IPS-18a (cell line): ENCODE results near the gene ADAMTS20.
"Not testable (repeated sequence)": the region's sequence is repeated elsewhere in the genome, so short reads cannot be mapped to it uniquely, and the experiment has no call there.

Experiments used
- H3K27ac ChIP-seq: one replicate; pipeline ENCODE4 v1.5.1; 2013; ENCODE audit warnings: low read length
- H3K27me3 ChIP-seq: one replicate; pipeline ENCODE4 v1.6.1; 2013; ENCODE audit warnings: mild to moderate bottlenecking, low read length; ENCODE audit not compliant: control insufficient read depth, insufficient read depth
- H3K36me3 ChIP-seq: one replicate; pipeline ENCODE4 v1.6.1; 2013; ENCODE audit warnings: low read depth, low read length; ENCODE audit not compliant: control insufficient read depth
- H3K4me1 ChIP-seq: one replicate; pipeline ENCODE4 v1.6.1; 2013; ENCODE audit warnings: low read depth, low read length; ENCODE audit not compliant: control insufficient read depth
- H3K4me3 ChIP-seq: one replicate; pipeline ENCODE4 v1.5.1; 2013; ENCODE audit warnings: low read length
- H3K9ac ChIP-seq: one replicate; pipeline ENCODE4 v1.6.1; 2013; ENCODE audit warnings: mild to moderate bottlenecking, low read length, moderate library complexity
- H3K9me3 ChIP-seq: one replicate; pipeline ENCODE4 v1.6.1; 2013; ENCODE audit warnings: low read depth, low read length; ENCODE audit not compliant: control insufficient read depth

Gene ADAMTS20

DNA sequence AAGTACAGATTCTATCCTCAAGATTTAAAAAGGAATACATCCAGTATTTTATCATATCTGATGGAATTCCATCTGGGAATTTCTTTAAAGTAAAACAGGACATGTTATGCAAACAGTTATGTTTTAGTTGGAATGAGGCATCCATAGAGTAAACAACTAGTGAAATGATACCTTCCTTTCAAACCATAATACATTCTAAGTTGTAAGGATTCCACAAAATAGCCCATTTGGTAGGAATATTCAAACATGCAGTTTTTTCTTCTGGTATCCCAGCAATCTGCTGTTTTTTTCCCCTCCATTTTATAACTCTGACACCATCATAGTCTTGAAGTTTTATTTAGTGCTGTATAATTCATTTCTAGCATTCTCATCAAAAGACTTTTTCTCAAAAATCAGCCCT, 149.6 kb downstream of the ADAMTS20 start:
- no peak overlapping the region for H3K27ac ChIP-seq
- H3K4me1 ChIP-seq, result no peaks in the 10 kb centered on the region
- no peak overlapping the region for H3K9ac ChIP-seq
- H3K36me3 ChIP-seq, result no peaks in the 10 kb centered on the region
- H3K27me3 ChIP-seq, result no peaks in the 10 kb centered on the region
- no peak overlapping the region for H3K4me3 ChIP-seq
- no peaks in the 10 kb centered on the region for H3K9me3 ChIP-seq

DNA sequence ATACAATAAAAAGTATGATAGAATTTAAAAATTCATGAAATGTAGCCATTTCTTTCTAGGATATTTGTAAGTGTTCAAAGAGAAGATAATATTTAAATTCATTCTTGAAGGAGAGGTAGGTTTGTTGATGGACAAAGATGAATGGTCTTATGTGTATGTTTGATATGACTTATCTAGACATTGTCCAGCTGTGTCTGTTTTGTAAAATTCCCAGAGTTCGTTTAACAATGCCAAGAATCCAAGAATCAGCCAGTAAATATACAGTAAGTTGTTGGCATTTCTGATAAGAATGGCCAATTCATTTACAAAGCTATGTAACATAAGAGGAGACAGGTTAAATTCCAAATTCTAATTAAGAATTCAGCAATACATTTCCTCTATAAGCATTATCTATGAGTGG, 150.9 kb downstream of the ADAMTS20 start:
- no peaks in the 10 kb centered on the region for H3K27me3 ChIP-seq
- no peaks in the 10 kb centered on the region for H3K9me3 ChIP-seq
- H3K27ac ChIP-seq, result no peak overlapping the region
- no peak overlapping the region for H3K9ac ChIP-seq
- H3K4me1 ChIP-seq, result no peaks in the 10 kb centered on the region
- no peaks in the 10 kb centered on the region for H3K36me3 ChIP-seq
- H3K4me3 ChIP-seq, result no peak overlapping the region

DNA sequence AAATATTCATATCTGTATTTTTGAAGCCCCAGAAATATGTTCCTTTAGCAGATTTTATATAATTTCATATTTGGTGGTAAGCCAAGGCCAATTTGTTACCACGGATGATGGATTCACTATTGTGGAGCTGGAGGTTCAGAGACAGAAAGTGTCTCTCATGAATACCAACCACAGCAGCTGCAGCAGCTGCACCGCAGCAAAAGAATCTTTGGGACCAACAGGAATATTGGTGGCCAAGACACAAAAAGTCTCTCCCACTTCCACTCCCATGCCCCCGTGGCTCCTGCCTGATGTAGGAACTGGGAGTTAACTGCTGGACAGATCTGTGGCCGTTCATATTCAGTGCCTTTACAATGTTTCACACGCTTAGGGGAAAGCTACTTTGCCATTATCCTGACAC, 155.3 kb downstream of the ADAMTS20 start:
- Histone ChIP-seq H3K4me3 (no peak overlapping the region), H3K4me1 (no peaks in the 10 kb centered on the region), H3K9me3 (no peaks in the 10 kb centered on the region), H3K27ac (no peak overlapping the region), H3K36me3 (no peaks in the 10 kb centered on the region), H3K9ac (no peak overlapping the region), H3K27me3 (no peaks in the 10 kb centered on the region)

DNA sequence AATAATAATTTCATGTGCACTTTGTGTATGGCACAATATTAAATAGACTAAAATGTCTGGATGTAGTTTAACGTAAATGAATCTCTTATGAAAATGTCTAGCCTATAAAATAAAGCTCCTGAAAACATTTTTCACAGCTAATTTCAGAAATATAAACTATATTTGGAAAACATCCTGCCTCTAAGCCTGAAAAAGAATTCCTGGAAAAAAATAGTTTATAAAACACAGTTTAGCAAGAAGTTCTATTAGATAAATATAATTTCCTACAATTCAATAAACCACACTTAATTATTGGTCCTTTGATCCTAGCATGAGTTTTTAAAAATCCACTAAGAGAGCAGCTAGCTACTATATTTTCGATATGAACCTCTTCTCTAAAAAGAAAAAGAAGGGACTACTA, 159.9 kb downstream of the ADAMTS20 start:
- no peak overlapping the region for H3K27ac ChIP-seq

DNA sequence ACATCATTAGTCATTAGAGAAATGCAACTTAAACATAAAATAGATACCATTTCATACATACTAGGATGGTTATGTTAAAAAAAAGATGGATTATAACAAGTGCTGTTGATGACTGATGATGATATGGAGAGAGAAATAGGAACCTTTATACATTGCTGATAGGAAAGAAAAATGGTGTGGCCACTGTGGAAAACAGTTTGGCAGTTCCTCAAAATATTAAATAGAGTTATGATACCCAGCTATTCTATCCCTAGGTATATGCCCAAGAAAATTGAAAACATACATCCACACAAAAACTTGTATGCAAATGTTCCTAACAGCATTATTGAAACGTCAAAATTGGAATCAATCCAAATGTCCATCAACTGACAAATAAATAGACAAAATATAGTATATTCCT, 170.1 kb downstream of the ADAMTS20 start:
- Histone ChIP-seq H3K4me3 (no peak overlapping the region), H3K27me3 (no peaks in the 10 kb centered on the region), H3K9me3 (peaks cover 6% of the 10 kb centered on the region), H3K9ac (no peak overlapping the region), H3K4me1 (no peaks in the 10 kb centered on the region), H3K36me3 (no peaks in the 10 kb centered on the region), H3K27ac (no peak overlapping the region)

More for the DNA sequence above, 159.9 kb downstream of the ADAMTS20 start:
- Histone ChIP-seq H3K4me1 (no peaks in the 10 kb centered on the region), H3K4me3 (no peak overlapping the region), H3K36me3 (no peaks in the 10 kb centered on the region), H3K9me3 (no peaks in the 10 kb centered on the region), H3K27me3 (no peaks in the 10 kb centered on the region), H3K9ac (no peak overlapping the region)

DNA sequence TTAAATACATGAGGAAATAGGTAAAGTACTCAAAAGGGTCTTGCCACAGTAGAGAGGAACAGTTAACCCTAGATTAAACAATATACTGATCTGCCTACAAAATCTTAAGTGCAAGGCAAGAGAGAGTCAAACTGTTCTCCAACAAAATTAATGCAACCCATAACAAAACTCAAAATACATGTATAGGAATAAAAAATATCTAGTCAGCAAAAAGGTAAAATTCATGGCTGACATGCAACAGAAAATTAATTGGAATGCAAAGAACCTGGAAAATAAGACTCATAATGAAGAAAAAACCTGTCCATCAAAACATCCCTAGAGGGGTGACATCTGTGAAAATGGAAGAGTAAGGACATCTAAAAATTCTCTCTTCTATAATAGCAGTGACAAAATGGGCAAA, 173.6 kb downstream of the ADAMTS20 start:
- no peaks in the 10 kb centered on the region for H3K27me3 ChIP-seq
- H3K4me1 ChIP-seq, result no peaks in the 10 kb centered on the region
- no peak overlapping the region for H3K4me3 ChIP-seq
- H3K9me3 ChIP-seq, result peaks cover 6% of the 10 kb centered on the region
- H3K36me3 ChIP-seq, result no peaks in the 10 kb centered on the region
- no peak overlapping the region for H3K9ac ChIP-seq
- no peak overlapping the region for H3K27ac ChIP-seq

DNA sequence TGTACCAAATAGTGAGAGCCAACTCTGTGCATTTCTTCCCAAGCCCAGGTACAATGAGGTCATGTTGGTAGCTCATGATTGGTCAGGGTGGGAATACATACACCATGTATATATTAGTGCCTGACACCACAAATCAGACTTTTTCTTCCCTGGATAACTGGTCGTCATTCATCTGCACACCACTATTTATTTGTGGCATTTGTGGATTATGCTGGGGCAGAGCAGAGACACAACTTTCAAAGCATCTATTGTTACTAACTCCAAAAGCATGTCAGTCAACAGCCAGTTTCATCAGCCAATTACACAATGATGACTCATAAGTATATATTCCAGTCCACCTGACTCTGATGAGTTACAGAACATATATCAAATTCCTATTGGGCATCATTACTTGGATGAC, 181.7 kb downstream of the ADAMTS20 start:
- Histone ChIP-seq H3K9ac (no peak overlapping the region), H3K4me1 (no peaks in the 10 kb centered on the region), H3K27ac (no peak overlapping the region), H3K9me3 (no peaks in the 10 kb centered on the region), H3K27me3 (no peaks in the 10 kb centered on the region), H3K4me3 (no peak overlapping the region), H3K36me3 (no peaks in the 10 kb centered on the region)

DNA sequence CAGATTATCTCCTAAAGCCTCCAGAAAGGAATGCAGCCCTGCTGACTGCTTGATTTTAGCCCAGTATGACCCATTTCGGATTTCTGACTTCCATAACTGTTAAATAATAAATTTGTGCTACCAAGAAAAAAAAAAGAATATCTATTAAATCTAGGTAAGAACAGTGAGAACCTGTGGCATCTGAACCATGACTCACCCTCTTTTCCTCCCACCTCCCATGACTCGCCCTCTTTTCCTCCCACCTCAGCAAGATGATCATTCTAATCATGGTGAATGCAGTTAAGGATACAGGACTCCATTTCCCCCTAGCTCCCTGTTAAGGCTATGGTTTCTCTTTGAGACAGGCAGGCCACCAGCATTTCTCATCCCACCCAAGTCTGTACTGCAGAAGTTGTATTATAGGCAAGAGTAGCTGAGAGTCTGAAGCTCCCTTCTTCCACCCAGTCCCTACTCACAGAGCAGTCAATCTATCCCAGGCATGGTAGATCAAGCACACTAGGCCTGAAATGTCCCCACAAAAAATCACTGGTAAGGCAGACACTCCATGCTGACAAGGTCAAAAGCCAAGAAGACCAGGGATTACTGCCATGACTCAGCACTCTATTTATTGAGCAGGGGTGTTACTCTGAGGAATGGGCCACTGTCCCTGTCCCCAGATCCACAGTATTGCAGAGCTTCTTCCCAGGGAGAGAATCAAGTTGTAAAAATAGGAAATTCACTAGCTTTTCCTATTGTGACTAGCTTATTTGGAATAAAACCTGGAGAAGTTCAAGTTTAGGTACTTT, 188.9 kb downstream of the ADAMTS20 start:
- no peaks in the 10 kb centered on the region for H3K9me3 ChIP-seq
- no peaks in the 10 kb centered on the region for H3K36me3 ChIP-seq
- H3K4me1 ChIP-seq, result no peaks in the 10 kb centered on the region
- no peak overlapping the region for H3K4me3 ChIP-seq
- no peaks in the 10 kb centered on the region for H3K27me3 ChIP-seq
- H3K9ac ChIP-seq, result no peak overlapping the region
- no peak overlapping the region for H3K27ac ChIP-seq

DNA sequence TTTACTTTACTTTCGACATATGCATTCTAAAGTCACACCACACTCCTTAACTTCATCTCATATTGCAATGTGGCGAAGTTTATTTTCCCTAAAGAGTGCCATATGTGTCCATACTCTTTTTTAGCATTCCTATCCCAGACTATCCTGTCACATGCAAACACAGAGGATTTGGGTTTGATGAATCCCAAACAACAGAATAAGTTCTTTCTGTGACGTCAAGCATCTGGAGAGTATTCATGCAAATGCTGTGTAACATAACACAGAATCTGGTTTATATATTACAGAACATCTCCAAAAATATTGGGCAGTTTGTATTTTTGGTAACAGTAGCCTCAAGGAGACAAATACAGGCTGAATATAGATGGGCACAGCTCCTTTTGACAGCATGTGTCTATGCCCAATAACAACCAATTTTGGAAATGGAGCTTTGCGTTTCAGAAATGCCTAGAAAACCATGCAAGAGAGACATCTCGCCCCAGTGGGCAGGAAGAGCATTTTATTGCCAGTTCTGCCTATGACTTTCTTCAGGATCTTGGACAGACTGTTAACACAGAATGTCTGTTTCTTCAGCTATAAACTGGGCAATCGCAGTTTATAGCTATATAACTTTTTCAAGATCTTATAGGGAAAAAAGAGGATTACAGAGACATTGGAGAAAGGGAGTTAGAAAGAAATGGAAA, 190.8 kb downstream of the ADAMTS20 start:
- H3K27me3 ChIP-seq, result no peaks in the 10 kb centered on the region
- H3K9me3 ChIP-seq, result no peaks in the 10 kb centered on the region
- no peaks in the 10 kb centered on the region for H3K4me1 ChIP-seq
- no peak overlapping the region for H3K9ac ChIP-seq
- no peak overlapping the region for H3K27ac ChIP-seq
- no peak overlapping the region for H3K4me3 ChIP-seq
- H3K36me3 ChIP-seq, result no peaks in the 10 kb centered on the region

DNA sequence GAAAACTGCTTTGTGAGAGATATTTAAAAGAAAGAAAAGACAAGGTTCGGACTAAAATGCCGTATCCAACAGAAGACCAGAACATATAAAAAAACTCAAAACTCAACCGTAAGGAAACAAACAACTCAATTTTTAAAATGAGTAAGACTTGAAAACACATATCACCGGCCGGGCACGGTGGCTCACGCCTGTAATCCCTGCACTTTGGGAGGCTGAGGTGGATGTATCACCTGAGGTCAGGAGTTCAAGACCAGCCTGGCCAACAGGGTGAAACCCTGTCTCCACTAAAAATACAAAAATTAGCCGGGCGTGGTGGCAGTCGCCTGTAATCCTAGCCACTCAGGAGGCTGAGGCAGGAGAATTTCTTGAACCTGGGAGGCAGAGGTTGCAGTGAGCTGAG, 192.0 kb downstream of the ADAMTS20 start:
- H3K27me3 ChIP-seq, H3K4me1 ChIP-seq, H3K36me3 ChIP-seq, H3K9me3 ChIP-seq, H3K4me3 ChIP-seq, H3K27ac ChIP-seq, H3K9ac ChIP-seq: not testable (repeated sequence)

DNA sequence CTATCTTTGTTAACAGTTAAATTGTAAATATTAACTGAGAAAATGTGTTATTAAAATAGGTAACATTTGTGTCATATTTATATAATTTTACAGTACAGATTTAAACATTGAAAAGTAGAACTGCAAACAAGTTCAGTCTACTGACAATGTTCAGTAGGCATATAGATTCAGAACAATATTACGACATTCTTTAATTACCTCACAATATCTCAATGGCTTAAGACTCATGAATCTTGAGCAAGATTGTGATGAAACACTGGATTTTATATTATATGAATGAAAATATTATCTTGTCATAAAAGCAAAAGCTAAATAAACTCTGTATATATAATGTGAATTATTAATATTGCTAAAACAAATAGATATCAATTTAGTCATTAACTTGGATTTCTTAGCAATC, 194.9 kb downstream of the ADAMTS20 start:
- H3K36me3 ChIP-seq, result no peaks in the 10 kb centered on the region
- H3K27ac ChIP-seq, result no peak overlapping the region
- no peaks in the 10 kb centered on the region for H3K27me3 ChIP-seq
- no peaks in the 10 kb centered on the region for H3K9me3 ChIP-seq
- no peak overlapping the region for H3K9ac ChIP-seq
- H3K4me3 ChIP-seq, result no peak overlapping the region
- H3K4me1 ChIP-seq, result no peaks in the 10 kb centered on the region

DNA sequence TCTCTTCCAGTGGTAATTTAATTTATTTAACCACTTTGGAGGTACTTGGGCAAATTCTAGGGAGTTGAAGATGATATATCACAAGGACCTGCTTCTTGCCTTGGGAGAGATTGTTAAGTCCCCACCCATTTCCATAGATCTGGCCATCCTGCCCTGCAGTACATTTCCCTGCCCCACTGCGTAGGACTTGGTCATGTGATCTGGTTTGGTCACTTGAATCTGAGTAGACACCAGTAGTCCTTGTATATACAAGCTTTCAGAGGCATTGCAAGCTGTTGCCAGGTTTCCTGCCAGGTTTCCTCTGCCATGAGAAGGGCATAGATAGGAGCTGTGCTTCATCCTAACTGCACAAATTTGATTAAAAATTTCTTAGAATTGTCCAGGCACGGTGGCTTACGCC, 200.0 kb downstream of the ADAMTS20 start:
- Histone ChIP-seq H3K27ac (no peak overlapping the region), H3K4me3 (no peak overlapping the region), H3K36me3 (no peaks in the 10 kb centered on the region), H3K27me3 (no peaks in the 10 kb centered on the region), H3K9me3 (no peaks in the 10 kb centered on the region), H3K9ac (no peak overlapping the region), H3K4me1 (no peaks in the 10 kb centered on the region)
